Esophagus squamous epithelium (tissue), 5 donors: ENCODE data around the gene IL19. TPM values are rescaled to one million over a fixed set of nuclear protein-coding genes. Genes with fewer than 3 reads are reported as not detected.

Experiments used
- DNase-seq: peaks from one replicate; lab custom pipeline; 2025; lab: John Stamatoyannopoulos, UW
- H3K27ac ChIP-seq, 4 donors: fragments of 200-600 bp; sonication (generic); one replicate each; pipeline ENCODE4 v1.5.1; 2016 to 2019; ENCODE audit warnings: mild to moderate bottlenecking in 1 of 4
- H3K27me3 ChIP-seq, 4 donors: fragments of 200-600 bp; sonication (generic); 1 replicate in 3 of 4; 2 replicates in 1 of 4; pipeline versions ENCODE4 v1.5.1 to v1.6.0; 2017 to 2021; ENCODE audit warnings: antibody characterized with exemption in 1 of 4
- H3K36me3 ChIP-seq, 3 donors: fragments of 200-600 bp; sonication (generic); one replicate each; pipeline ENCODE4 v1.5.1; 2016 to 2019
- H3K4me1 ChIP-seq, 3 donors: fragments of 200-600 bp; sonication (generic); one replicate each; pipeline ENCODE4 v1.5.1; 2017 to 2019
- H3K4me3 ChIP-seq, 4 donors: fragments of 200-600 bp; sonication (generic); 1 replicate in 3 of 4; 2 replicates in 1 of 4; pipeline ENCODE4 v1.5.1; 2016 to 2019; ENCODE audit warnings: mild to moderate bottlenecking in 2 of 4, moderate library complexity in 1 of 4
- H3K9me3 ChIP-seq, 3 donors: fragments of 200-600 bp; sonication (generic); one replicate each; pipeline ENCODE4 v1.5.1; 2016 to 2019
- POLR2A ChIP-seq, 4 donors: fragments of 450-650 bp; IDR thresholded peaks; one replicate each; pipeline ENCODE4 v1.6.1; 2017; ENCODE audit warnings: antibody characterized with exemption in 4 of 4, mild to moderate bottlenecking in 4 of 4, moderate library complexity in 3 of 4
- WGBS, 2 donors: methylation state at CpG; one replicate each; pipeline ENCODE4 v1.1.5; 2018; 5-methylcytosine and 5-hydroxymethylcytosine counted together
- intact Hi-C: fragments of 100-400 bp; cut with DNase I; formaldehyde crosslinking; loops from one replicate; pipeline ENCODE4 v1.15.0; 2022
- total RNA-seq, 4 donors: library from RNA; depleted of rRNA; stranded (reverse); fragments of >200 nt; gene quantifications; one replicate each; pipeline ENCODE4 v1.1.0, GENCODE V29; 2016
- TF ChIP-seq, protein P1 (sequence below), 6 experiments: fragments of 450-650 bp in 4 of 6; fragments of 200-600 bp in 2 of 6; sonication (generic) in 2 of 6; IDR thresholded peaks; one replicate each; pipeline ENCODE4 v1.5.1; 2016 to 2019; ENCODE audit warnings: antibody characterized with exemption in 6 of 6, mild to moderate bottlenecking in 4 of 6, moderate library complexity in 4 of 6
- donor health status: DM: yes; HTN: yes; CAD: no.

IL19 gene
- total RNA-seq, 4 donors from 2014 or later = 0.23 to 16.8 (median 16.3) TPM; not detected in 1

DNA sequence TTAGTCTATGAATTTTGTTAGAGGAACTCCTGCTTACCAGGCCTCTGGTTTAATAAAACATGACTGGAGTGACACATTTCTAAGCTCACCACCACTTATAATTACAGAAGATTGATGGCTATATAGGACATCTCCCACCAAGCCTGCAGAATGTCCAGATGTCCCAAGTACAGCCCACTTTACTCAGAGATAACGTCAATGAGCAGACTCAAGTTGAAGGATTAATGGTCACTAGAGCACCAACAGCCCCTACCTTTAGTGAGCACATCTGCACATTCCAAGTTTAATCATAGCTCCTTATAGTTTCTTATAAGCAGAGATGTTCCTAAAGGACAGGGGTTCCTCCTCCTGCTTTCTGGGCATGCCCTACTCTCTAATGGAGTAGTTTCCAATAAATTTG lies 57.5 kb downstream of the IL19 start:
- DNase-seq = no peak
- peaks cover 0 to 4% (median 0%) of the 10 kb centered on the region in 4 donors for H3K27me3 ChIP-seq
- TF ChIP-seq, protein P1, sequence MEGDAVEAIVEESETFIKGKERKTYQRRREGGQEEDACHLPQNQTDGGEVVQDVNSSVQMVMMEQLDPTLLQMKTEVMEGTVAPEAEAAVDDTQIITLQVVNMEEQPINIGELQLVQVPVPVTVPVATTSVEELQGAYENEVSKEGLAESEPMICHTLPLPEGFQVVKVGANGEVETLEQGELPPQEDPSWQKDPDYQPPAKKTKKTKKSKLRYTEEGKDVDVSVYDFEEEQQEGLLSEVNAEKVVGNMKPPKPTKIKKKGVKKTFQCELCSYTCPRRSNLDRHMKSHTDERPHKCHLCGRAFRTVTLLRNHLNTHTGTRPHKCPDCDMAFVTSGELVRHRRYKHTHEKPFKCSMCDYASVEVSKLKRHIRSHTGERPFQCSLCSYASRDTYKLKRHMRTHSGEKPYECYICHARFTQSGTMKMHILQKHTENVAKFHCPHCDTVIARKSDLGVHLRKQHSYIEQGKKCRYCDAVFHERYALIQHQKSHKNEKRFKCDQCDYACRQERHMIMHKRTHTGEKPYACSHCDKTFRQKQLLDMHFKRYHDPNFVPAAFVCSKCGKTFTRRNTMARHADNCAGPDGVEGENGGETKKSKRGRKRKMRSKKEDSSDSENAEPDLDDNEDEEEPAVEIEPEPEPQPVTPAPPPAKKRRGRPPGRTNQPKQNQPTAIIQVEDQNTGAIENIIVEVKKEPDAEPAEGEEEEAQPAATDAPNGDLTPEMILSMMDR (IDR thresholded peaks at IDR 0.05) = no peak
- H3K27ac ChIP-seq = no peak overlapping the region
- peaks cover 0 to 13% (median 0%) of the 10 kb centered on the region in 3 donors for H3K4me1 ChIP-seq
- 60 to 100% methylated on average over 1 of the region's 1 CpG for WGBS, 2 donors
- no peaks in the 10 kb centered on the region for H3K9me3 ChIP-seq
- no peak overlapping the region for H3K4me3 ChIP-seq
- intact Hi-C loops = no loop called here
- no peaks in the 10 kb centered on the region for H3K36me3 ChIP-seq

DNA sequence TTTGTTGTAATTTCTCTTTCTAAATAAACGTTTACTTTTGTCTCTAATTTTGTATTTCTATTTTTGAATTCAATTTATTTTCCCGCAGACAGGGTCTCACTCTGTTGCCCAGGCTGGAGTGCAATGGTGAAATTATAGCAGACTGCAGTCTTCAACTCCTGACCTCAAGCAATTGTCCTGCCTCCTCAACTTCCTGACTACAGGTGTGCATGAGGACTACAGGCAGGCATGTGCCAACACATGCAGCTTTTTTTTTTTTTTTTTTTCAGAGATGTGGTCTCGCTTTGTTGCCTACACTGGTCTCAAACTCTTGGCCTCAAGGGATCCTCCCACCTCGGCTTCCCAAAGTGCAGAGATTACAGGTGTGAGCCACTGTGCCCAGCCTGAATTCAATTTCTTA lies 58.2 kb downstream of the IL19 start:
- intact Hi-C loops = no loop called here
- no peak overlapping the region for H3K4me3 ChIP-seq
- peaks cover 0 to 18% (median 0%) of the 10 kb centered on the region in 3 donors for H3K4me1 ChIP-seq
- DNase-seq = no peak
- no peak overlapping the region for H3K27ac ChIP-seq
- TF ChIP-seq, protein P1 (IDR thresholded peaks at IDR 0.05) = no peak
- no peak for TF ChIP-seq POLR2A (IDR thresholded peaks at IDR 0.05)
- no peaks in the 10 kb centered on the region for H3K9me3 ChIP-seq
- 60 to 63% methylated on average over 4 of the region's 4 CpGs for WGBS, 2 donors
- H3K27me3 ChIP-seq = peaks cover 0 to 4% (median 0%) of the 10 kb centered on the region in 4 donors
- no peaks in the 10 kb centered on the region for H3K36me3 ChIP-seq

DNA sequence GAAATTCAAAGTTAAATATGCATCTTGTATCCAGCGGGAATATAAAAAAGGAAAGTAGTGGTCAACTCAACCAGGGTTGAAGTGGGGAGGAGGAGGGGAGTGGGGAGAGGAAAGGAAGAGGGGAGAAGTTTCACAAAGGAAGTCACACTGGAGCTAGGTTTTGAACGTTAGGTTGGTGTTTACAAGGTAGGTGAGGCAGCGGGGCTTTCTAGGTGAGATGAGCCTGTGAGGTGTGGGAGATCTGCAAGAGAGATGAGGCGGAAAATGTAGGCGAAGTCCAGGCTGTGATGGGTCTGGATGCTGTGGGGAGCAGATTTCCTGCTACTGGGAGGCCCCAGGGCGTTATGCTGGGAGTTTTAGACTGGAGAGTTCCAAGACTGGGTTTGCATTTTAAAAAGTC lies 58.7 kb downstream of the IL19 start:
- Histone ChIP-seq H3K27me3 (peaks cover 0 to 4% (median 0%) of the 10 kb centered on the region in 4 donors), H3K27ac (no peak overlapping the region), H3K4me1 (peaks cover 0 to 23% (median 0%) of the 10 kb centered on the region in 3 donors), H3K4me3 (no peak overlapping the region), H3K36me3 (no peaks in the 10 kb centered on the region), H3K9me3 (no peaks in the 10 kb centered on the region)
- 69 to 70% methylated on average over 6 of the region's 6 CpGs for WGBS, 2 donors
- TF ChIP-seq POLR2A (IDR thresholded peaks at IDR 0.05) = no peak
- TF ChIP-seq, protein P1 (IDR thresholded peaks at IDR 0.05) = no peak
- intact Hi-C loops = no loop called here
- DNase-seq = no peak

DNA sequence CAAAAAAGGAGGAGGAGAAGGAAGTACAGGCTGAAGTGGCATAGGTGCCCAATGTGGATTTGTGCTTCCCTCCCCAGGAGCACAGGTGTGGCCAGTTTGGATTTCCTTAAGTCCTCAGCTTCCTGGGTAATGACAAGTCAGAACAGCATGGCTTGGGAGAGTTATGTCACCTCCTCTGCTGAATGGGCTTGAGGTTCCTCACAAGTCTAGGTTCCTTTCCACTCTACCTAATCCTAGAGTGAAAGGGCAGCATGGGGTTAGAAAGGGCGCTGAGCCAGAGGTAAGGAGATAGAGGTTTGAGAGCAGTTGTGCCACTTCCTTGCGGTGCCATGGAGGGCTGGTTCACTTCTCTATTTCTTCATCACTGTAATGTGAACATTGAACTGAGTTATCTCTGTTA lies 59.3 kb downstream of the IL19 start:
- TF ChIP-seq, protein P1 (IDR thresholded peaks at IDR 0.05) = no peak
- TF ChIP-seq POLR2A (IDR thresholded peaks at IDR 0.05) = no peak
- Histone ChIP-seq H3K4me1 (peaks cover 0 to 28% (median 0%) of the 10 kb centered on the region in 3 donors), H3K27me3 (peaks cover 0 to 5% (median 0%) of the 10 kb centered on the region in 4 donors), H3K4me3 (no peak overlapping the region), H3K9me3 (no peaks in the 10 kb centered on the region), H3K27ac (no peak overlapping the region), H3K36me3 (no peaks in the 10 kb centered on the region)
- intact Hi-C loops = no loop called here
- DNase-seq = no peak
- 75 to 90% methylated on average over 2 of the region's 2 CpGs for WGBS, 2 donors

DNA sequence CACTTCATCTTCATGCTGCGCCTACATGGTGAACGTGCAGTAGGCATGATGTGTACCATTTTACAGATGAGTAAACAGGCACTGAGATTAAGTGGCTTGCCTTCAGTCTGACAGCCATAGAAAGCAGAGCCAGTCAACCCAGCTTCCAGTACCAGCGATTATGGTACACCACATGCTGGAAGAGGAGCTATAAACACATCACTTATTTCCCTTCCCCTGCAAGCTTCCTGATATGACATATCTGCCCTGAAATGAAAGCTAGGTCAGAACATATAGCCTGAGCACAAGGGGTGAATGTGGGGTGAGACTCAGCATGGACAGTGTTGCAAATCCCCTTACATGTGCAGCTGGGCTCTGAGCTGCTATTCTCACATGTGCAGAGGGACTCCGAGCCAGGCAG lies 61.1 kb downstream of the IL19 start:
- no peaks in the 10 kb centered on the region for H3K36me3 ChIP-seq
- TF ChIP-seq, protein P1 (IDR thresholded peaks at IDR 0.05) = no peak
- no peak for TF ChIP-seq POLR2A (IDR thresholded peaks at IDR 0.05)
- no peak for DNase-seq
- no peaks in the 10 kb centered on the region for H3K9me3 ChIP-seq
- H3K27ac ChIP-seq = no peak overlapping the region
- no peak overlapping the region for H3K4me3 ChIP-seq
- intact Hi-C loops = no loop called here
- peaks cover 0 to 24% (median 0%) of the 10 kb centered on the region in 3 donors for H3K4me1 ChIP-seq
- peaks cover 0 to 23% (median 0%) of the 10 kb centered on the region in 4 donors for H3K27me3 ChIP-seq
- 87 to 90% methylated on average over 3 to 4 of the region's 4 CpGs for WGBS, 2 donors
